ENCODE measurements around the gene COL5A1.

Gene COL5A1

GRCh38 chr9:134846187-134846586 is 204.6 kb downstream of the COL5A1 start:
- no peak overlapping the region for H3K4me3 ChIP-seq
- H3K27ac ChIP-seq, result no peak overlapping the region
- no peaks in the 10 kb centered on the region for H3K9me3 ChIP-seq (ENCODE audit: low read depth, low read length)
- no peak for DNase-seq (ENCODE audit: low read depth, low spot score)
- TF ChIP-seq FOXP2 (optimal IDR thresholded peaks at IDR 0.05; ENCODE audit: control extremely low read depth, extremely low read length, insufficient read depth) (no peak), EZH2 (IDR thresholded peaks at IDR 0.05) (no peak), POLR2AphosphoS5 (IDR thresholded peaks at IDR 0.05; ENCODE audit: borderline replicate concordance, low read depth, low read length) (no peak)
- H3K9ac ChIP-seq (ENCODE audit: insufficient read length), result no peak overlapping the region
- H3K36me3 ChIP-seq (ENCODE audit: insufficient read depth, low read length), result peaks cover 3% of the 10 kb centered on the region; the same call in 1 of the 2 replicates

GRCh38 chr9:134846699-134847098 is 205.1 kb downstream of the COL5A1 start:
- Histone ChIP-seq H3K36me3 (ENCODE audit: insufficient read depth, low read length) (peaks cover 3% of the 10 kb centered on the region; the same call in 1 of the 2 replicates), H3K9ac (ENCODE audit: insufficient read length) (no peak overlapping the region), H3K27ac (no peak overlapping the region), H3K4me3 (no peak overlapping the region), H3K9me3 (ENCODE audit: low read depth, low read length) (no peaks in the 10 kb centered on the region)
- no peak for DNase-seq (ENCODE audit: low read depth, low spot score)
- TF ChIP-seq EZH2 (IDR thresholded peaks at IDR 0.05) (no peak), FOXP2 (optimal IDR thresholded peaks at IDR 0.05; ENCODE audit: control extremely low read depth, extremely low read length, insufficient read depth) (no peak), POLR2AphosphoS5 (IDR thresholded peaks at IDR 0.05; ENCODE audit: borderline replicate concordance, low read depth, low read length) (no peak)

GRCh38 chr9:134847138-134847537 is 205.5 kb downstream of the COL5A1 start:
- Histone ChIP-seq H3K36me3 (ENCODE audit: insufficient read depth, low read length) (peaks cover 3% of the 10 kb centered on the region; the same call in 1 of the 2 replicates), H3K9ac (ENCODE audit: insufficient read length) (no peak overlapping the region), H3K9me3 (ENCODE audit: low read depth, low read length) (no peaks in the 10 kb centered on the region), H3K4me3 (no peak overlapping the region), H3K27ac (no peak overlapping the region)
- no peak for TF ChIP-seq FOXP2 (optimal IDR thresholded peaks at IDR 0.05; ENCODE audit: control extremely low read depth, extremely low read length, insufficient read depth)
- no peak for TF ChIP-seq EZH2 (IDR thresholded peaks at IDR 0.05)
- no peak for TF ChIP-seq POLR2AphosphoS5 (IDR thresholded peaks at IDR 0.05; ENCODE audit: borderline replicate concordance, low read depth, low read length)
- DNase-seq (ENCODE audit: low read depth, low spot score), result no peak

GRCh38 chr9:134847752-134848432 is 206.3 kb downstream of the COL5A1 start:
- TF ChIP-seq EZH2 (IDR thresholded peaks at IDR 0.05) (no peak), POLR2AphosphoS5 (IDR thresholded peaks at IDR 0.05; ENCODE audit: borderline replicate concordance, low read depth, low read length) (no peak), FOXP2 (optimal IDR thresholded peaks at IDR 0.05; ENCODE audit: control extremely low read depth, extremely low read length, insufficient read depth) (no peak)
- H3K4me3 ChIP-seq, result no peak overlapping the region
- no peak overlapping the region for H3K27ac ChIP-seq
- H3K9me3 ChIP-seq (ENCODE audit: low read depth, low read length), result no peaks in the 10 kb centered on the region
- no peak overlapping the region for H3K9ac ChIP-seq (ENCODE audit: insufficient read length)
- H3K36me3 ChIP-seq (ENCODE audit: insufficient read depth, low read length), result no peaks in the 10 kb centered on the region; the same call in 1 of the 2 replicates
- no peak for DNase-seq (ENCODE audit: low read depth, low spot score)

- Histone ChIP-seq H3K36me3 (ENCODE audit: insufficient read depth, low read length) (no peaks in the 10 kb centered on the region), H3K9ac (ENCODE audit: insufficient read length) (no peak overlapping the region), H3K9me3 (ENCODE audit: low read depth, low read length) (no peaks in the 10 kb centered on the region), H3K27ac (no peak overlapping the region), H3K4me3 (no peak overlapping the region)
- no peak for DNase-seq (ENCODE audit: low read depth, low spot score)
- TF ChIP-seq FOXP2 (optimal IDR thresholded peaks at IDR 0.05; ENCODE audit: control extremely low read depth, extremely low read length, insufficient read depth), result no peak
- TF ChIP-seq EZH2 (IDR thresholded peaks at IDR 0.05), result no peak
- TF ChIP-seq POLR2AphosphoS5 (IDR thresholded peaks at IDR 0.05; ENCODE audit: borderline replicate concordance, low read depth, low read length), result no peak
Observed at GRCh38 chr9:134848504-134848903, 206.9 kb downstream of the COL5A1 start.

GRCh38 chr9:134850611-134851010 is 209.0 kb downstream of the COL5A1 start:
- no peak for DNase-seq (ENCODE audit: low read depth, low spot score)
- TF ChIP-seq EZH2 (IDR thresholded peaks at IDR 0.05) (no peak), POLR2AphosphoS5 (IDR thresholded peaks at IDR 0.05; ENCODE audit: borderline replicate concordance, low read depth, low read length) (no peak), FOXP2 (optimal IDR thresholded peaks at IDR 0.05; ENCODE audit: control extremely low read depth, extremely low read length, insufficient read depth) (no peak)
- Histone ChIP-seq H3K27ac (no peak overlapping the region), H3K9me3 (ENCODE audit: low read depth, low read length) (no peaks in the 10 kb centered on the region), H3K9ac (ENCODE audit: insufficient read length) (no peak overlapping the region), H3K36me3 (ENCODE audit: insufficient read depth, low read length) (no peaks in the 10 kb centered on the region), H3K4me3 (no peak overlapping the region)

- DNase-seq (ENCODE audit: low read depth, low spot score), result no peak
- TF ChIP-seq EZH2 (IDR thresholded peaks at IDR 0.05) (no peak), POLR2AphosphoS5 (IDR thresholded peaks at IDR 0.05; ENCODE audit: borderline replicate concordance, low read depth, low read length) (no peak), FOXP2 (optimal IDR thresholded peaks at IDR 0.05; ENCODE audit: control extremely low read depth, extremely low read length, insufficient read depth) (no peak)
- no peak overlapping the region for H3K9ac ChIP-seq (ENCODE audit: insufficient read length)
- H3K36me3 ChIP-seq (ENCODE audit: insufficient read depth, low read length), result no peaks in the 10 kb centered on the region
- H3K27ac ChIP-seq, result no peak overlapping the region
- no peak overlapping the region for H3K4me3 ChIP-seq
- H3K9me3 ChIP-seq (ENCODE audit: low read depth, low read length), result no peaks in the 10 kb centered on the region
Observed at GRCh38 chr9:134851020-134851419, 209.4 kb downstream of the COL5A1 start.

GRCh38 chr9:134852906-134853654 is 211.5 kb downstream of the COL5A1 start:
- TF ChIP-seq FOXP2 (optimal IDR thresholded peaks at IDR 0.05; ENCODE audit: control extremely low read depth, extremely low read length, insufficient read depth) (no peak), POLR2AphosphoS5 (IDR thresholded peaks at IDR 0.05; ENCODE audit: borderline replicate concordance, low read depth, low read length) (no peak), EZH2 (IDR thresholded peaks at IDR 0.05) (no peak)
- Histone ChIP-seq H3K9me3 (ENCODE audit: low read depth, low read length) (no peaks in the 10 kb centered on the region), H3K36me3 (ENCODE audit: insufficient read depth, low read length) (no peaks in the 10 kb centered on the region), H3K4me3 (no peak overlapping the region), H3K27ac (no peak overlapping the region), H3K9ac (ENCODE audit: insufficient read length) (no peak overlapping the region)
- DNase-seq (ENCODE audit: low read depth, low spot score), result no peak

Data from SK-N-MC (cell line).